CD4-positive, alpha-beta T cell treated with Interleukin-6 at 100 ng/mL for 8 hours (primary cell): ENCODE results near the gene ANKRD33.

Experiments used
- DNase-seq: peaks from one replicate; pipeline ENCODE4 v3.0.0-alpha.2; 2020; ENCODE audit warnings: mixed read lengths, low spot score

Gene ANKRD33

DNA sequence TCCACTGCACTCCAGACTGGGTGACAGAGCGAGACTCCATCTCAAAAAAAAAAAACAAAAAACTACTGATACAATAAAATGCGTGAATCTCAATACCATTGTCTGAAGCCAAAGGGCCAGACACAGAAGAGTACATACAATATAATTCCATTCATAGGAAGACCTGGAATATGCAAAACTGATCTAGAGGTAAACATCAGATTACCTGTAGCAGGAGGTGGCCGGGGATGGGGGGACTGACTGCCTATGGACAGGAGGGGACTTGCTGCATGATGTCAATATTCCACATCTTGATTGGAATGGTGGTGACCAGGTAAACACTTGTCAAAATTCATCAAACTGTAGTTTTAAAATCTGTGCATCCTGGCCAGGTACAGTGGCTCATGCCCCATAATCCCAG, 26.9 kb upstream of the ANKRD33 start:
- DNase-seq = no peak

DNA sequence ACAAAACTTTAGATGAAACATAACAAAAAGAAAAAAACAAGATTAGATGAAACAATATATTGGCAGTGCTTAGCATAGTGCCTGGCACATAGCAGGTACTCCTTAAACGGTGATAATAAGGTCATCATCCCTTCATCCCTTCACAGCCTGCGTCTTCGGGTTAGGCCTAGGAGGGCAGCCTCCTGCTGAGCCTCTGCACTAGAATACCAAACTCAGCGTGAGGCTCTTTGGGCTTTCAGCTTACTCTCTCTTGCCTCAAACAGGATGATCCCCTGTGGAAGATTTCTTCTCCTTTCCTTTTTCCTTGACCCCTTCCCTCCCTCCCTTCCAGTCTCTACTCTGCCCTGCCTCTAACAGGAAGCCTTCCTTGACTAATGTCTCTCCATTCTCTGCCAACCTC, 25.0 kb upstream of the ANKRD33 start:
- DNase-seq = no peak

DNA sequence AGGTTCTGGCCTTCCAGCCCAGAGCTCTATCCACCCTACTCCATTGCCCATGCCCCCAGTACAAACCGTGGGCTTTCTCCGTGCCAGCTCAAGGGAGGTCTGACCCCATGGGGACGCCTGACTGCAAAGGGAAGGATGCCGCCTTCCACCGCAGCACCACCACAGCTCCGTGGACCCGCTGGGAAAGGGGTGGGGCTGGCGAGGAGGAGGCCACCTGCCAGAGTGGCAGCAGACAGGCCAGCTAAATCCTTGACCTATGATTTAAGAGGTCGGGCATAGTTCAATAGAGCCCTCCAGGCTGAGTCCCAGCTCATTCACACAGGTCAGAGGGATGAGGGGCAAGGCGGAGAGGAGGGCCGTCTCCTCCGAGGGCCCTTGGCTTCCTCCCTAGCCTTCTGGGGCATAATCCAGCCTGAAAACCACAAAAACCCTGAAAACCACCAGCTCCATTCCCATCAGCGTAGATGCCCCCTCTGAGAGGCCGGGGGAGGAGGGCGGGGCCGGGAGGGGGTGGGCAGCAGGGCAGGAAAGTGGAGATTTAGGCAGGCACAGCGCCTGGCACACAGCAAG, 24.5 kb upstream of the ANKRD33 start:
- DNase-seq = no peak

DNA sequence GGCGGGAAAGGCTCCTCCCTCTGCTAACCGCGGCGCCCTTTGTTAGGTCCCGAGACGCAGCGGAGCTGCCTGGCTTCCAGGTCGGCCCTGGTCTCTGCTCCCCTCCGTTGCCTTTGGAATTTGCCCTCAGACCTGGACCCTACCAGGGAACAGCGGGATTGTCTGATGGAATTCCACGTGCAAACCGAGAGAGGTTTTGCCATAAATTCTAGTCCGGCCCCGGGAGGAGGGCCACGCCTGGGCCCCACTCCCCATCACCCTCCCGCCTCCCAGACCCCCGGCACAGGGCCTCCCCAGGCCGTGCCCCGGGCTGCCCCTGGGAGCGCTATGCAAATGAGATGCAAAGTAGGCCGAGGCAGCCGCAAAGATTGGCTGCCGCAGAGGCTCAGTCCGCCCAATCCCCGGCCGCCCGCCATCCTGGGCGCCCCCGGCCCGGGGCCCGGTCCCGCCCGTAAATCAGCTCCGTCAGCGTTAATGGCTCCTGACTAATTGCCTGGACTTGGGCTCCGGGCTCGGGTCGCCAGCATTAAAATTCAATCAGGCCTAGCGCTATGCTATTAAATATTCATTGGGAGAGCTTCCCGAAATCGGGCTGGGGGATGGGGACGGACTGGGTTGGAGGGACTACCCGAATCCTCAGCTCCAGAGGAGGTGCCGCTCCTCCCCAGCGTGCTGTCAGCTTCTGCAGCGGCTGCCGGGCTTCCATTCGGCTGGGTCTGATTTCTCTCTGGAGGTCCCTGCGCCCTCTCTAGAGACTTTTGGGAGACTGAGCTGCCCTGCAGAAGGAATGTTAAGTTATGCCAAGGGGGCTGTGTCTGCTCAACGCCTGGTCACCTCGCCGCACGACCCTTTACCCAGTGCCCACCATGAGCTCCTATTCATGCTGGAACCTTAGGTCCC, 23.7 kb upstream of the ANKRD33 start:
- no peak for DNase-seq

DNA sequence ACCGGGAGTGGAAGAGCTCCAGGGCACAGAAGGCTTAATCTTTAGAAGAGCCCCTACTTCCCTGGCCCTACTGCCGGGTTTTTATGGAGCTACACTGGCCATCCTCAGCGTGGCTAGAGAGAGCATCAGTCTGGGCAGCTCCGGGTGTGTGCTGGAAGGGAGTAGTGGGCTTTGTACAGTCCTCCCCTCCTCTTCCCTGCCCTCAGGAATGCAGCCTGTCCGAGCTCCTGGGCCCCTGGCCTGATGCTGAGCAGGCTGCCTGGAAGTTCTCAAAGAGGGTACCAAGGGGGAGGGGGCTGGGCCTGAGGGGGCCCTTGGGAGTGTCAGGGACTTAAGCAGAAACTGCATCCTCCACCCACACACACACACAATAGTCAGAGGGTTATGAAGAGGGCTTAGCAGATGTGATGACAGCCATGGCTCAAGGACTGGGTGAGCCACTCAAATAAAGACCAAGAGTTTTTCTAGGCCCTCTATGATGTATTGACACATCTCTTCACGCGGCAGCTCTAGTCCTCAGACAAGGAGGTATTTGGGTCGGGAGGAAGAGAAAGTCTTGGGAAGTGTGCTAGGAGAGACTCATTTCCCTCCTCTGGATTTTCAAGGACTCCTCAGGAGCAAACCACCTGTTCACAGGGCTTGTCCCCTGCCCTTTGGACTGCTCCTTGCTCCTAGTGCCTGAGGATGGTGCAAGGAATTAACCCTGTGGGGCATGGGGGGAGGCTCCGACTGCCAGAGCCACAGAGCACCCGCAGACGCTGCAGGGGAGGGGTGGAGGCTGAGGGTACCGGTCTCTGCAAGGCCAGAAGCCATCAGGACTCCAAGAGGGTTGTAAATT, 22.9 kb upstream of the ANKRD33 start:
- no peak for DNase-seq

DNA sequence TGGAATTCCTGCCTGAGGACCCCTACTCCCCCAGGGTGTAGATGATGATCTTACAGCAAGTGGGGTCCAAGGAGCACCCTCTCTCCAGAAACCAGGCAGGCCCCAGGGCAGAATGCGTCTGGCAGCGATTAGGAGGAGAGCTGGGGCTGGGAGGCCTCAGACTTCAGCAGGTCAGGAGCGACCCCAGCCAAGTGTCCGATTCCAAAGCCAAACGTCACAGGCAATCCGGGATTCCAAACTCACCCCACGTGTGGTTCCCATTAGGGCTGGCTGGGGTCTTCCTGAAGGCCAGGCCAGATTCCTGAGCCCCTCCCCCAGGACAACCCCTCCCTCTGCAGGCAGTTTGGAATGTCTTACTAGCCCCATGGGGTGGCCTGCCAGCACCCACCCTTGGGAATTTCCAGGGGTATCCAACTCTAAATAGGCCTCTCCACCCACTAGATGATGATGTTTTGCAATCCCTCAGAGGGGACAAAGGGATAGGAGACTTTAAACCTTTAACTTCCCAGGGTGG, 22.1 kb upstream of the ANKRD33 start:
- DNase-seq = no peak

DNA sequence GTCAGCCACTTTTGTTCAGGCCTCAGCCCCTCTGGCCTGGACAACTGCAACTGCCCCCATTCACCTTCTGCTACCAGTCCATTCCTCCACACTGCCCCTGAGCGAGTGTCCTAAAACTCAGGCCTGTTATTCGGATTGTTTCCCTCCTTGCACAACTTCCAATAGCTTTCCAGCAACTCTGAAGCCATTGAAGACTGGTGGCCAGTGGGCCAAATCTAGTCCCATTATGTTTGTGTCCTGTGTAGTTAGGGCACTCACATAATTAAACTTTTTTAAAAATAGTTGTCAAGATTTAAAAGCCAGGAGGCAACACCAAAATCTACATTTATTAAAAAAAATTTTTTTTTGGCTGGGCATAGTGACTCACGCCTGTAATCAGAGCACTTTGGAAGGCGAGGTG, 21.6 kb upstream of the ANKRD33 start:
- DNase-seq = no peak

DNA sequence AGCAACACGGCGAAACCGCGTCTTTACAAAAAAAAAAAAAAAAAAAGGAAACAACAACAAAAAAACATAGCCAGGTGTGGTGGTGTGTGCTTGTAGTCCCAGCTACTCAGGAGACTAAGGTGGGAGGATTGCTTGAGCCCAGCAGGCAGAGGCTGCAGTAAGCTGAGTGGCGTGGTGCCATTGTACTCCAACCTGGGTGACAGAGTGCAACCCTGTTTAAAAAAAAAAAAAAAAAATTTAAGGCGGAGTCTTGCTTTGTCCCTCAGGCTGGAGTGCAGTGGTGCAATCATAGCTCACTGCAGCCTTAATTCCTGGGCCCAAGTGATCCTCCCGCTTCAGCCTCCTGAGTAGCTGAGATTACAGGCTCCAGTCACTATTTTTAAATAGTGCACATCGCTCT, 21.1 kb upstream of the ANKRD33 start:
- no peak for DNase-seq

DNA sequence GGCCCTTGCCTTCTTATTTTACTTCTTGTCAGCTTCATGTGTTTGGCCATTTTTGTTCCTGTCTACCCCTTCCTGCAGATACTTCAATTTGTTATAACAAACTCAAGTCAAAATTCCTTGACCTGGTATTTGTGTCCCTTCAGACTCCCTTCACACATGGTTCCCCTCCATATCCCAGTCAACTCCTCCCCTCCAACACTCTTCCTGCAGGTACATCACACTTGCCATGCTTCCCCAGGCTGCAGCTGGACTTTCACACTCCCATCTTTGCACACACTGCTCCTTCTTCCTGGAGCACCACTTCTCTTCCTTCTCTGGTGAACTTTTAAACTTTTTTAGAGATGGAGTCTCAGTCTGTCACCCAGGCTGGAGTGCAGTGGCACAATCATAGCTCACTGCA, 20.5 kb upstream of the ANKRD33 start:
- no peak for DNase-seq

DNA sequence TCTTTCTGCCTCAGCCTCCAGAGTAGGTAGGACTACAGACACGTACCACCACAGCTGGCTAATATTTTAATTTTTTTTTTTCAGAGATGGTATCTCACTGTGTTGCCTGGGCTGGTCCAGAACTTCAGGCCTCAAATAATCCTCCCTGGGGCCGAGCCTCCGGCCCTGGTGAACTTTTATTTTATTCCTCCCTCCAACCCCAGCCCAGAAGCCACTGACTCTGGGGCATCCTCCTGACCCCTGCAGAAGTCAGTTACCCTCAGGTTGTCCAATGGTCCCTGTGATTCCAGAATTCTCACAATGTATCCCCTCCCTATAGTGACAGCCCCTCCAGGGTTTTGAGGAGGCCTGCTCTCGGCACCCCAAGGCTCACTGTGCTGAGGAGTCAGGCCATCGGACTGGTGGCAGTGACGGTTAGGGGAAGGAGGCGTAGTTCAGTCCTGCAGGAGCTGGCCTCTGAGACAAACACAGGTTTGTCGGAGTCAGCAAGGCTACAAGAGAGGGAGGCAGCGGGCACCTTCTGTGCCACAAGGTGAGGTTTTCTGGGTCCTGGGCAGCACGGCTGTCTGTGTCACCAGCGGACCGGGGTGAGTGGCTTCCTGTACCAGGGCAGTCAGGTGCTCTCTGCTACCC, 20.0 kb upstream of the ANKRD33 start:
- no peak for DNase-seq

DNA sequence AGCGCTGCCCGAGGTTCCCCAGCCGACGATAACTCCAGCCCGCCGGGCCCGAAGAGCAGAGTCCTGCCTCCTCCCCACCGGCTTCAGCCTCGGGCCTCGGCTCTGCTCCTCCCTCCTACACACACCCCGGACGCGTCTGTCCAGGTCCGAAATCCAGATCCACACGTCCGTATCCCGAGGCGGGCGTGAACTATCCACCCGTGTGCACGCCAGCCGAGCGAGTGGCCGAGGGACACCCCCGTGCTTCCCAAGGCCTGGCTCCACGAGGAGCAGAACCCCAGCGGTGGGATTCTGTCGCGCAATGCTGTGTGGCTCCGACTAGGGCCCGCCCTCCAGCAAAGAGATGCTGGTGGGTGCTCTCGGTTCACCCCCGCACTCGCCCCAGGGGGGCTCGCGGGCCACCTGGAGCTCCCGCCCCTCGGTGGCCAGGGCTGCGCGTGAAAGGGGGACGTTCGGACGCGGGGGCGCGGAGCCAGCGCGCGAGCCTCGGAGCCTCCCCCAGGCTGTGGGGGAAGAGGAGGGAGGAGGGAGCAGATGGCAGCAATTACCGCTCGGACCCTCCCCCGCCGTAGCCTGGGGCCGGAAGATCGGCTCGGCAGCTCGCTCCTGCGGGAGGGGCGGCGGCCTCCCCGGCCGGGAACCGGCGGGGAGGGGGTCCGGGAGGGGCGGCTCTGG, 18.9 kb upstream of the ANKRD33 start:
- no peak for DNase-seq

DNA sequence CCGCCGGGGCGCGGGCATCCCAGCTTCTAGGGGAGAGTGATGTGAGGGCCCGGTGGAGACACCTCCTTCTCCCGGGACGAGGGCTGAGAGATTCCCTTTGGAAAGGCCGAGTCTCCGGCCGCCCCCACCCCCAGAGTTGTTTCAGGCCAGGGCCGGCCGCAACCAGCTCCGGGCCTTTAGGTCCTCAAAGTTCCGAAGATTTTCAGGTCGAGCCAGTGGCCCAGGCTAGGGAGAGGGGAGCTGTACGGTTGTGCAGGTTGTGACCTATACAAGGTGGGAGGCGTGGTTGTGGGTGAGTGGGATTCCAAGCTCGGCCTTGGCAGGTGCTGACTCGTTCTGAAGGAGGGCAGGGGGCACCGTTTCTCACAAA, 18.4 kb upstream of the ANKRD33 start:
- DNase-seq = no peak

DNA sequence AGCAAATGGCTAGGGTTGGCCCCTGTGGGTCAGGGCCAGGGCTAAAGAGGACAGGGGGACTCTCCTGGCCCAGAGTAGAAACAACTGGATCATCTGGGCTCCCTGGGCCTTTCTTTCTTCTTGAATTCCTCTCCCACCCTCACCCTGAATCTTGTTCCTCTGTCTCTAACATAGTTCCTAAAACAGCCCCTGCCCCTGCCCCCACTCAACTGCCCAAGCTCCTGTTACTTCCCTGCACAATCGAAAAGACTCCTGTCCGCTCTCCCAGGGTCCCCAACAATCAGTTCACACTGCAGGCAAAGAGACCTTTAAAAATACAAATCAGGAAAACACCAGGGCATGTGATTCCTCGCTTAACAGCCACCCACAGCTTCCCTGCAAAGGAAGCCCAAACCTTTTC, 18.0 kb upstream of the ANKRD33 start:
- DNase-seq = no peak

DNA sequence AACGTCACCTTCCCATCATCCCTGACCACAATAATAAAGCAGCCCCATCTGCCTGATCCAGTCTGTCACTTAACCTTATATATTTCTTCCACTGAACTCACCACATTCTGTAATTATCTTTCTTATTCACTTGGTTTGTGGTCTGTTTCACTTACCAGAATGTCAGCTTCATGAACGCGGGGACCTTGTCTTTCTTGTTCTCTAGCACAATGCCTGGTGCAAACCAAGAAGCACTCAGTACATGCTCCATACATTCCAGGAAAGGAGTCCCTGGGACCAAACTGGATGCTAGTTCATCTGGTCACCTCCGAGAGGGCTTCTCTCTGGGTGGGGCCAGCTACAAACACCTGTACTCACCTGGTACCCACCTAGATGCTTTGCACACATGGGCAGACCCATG, 17.4 kb upstream of the ANKRD33 start:
- DNase-seq = no peak

DNA sequence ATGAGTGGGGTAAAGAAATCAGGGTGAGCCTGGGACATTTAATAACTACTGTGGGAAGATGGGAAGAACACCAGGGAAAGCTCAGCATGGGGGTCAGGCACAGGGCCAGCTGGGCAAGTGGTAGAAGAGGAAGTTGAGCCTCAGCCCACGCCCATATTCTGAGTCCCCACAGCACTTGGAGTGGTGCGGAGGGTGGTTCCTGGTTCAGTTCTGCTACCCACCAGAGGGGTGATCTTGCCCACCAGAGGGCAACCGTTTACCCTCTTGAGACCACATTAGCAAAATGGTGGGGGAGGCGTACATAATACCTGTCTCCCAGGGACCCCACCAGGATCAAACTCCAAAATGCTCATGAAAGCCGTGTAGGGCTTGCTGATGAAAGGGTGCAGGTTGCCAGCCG, 16.8 kb upstream of the ANKRD33 start:
- no peak for DNase-seq

DNA sequence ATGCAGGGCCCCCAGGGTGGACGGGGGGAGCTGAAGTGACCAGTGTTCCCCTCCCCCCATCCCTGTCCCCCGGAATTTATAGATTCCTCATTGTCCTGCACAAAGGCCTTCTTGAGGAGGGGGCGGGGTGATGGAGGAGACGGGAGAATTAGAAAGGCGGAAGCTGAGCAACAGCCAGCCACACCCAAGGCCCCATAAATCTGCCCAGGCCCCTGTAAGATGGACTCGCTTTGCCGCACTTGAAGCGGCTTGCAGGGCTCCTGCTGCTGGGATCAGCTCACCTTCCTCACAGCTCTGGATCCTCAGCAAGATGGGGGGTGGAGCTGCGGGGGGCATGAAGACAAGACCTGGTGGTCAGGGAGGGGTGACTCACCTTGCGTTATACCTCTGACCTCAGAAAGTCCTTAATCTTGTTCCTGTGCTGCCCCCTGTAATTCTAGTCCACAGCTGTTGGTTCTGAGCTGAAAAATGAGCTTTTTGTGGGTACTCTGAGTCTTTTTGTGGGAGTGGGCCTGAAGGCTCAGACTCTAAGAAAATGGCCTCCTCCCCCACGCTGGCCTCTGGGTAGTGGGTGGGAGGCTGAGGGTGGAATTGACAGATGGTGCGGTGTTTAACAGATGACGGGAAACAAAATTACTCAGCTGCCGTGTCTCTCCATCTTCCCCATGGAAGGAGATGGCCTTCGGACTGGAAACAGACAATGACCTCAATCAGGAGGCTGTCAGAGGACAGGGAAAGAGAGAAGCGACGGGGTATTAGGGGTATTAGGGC, 15.8 kb upstream of the ANKRD33 start:
- no peak for DNase-seq

DNA sequence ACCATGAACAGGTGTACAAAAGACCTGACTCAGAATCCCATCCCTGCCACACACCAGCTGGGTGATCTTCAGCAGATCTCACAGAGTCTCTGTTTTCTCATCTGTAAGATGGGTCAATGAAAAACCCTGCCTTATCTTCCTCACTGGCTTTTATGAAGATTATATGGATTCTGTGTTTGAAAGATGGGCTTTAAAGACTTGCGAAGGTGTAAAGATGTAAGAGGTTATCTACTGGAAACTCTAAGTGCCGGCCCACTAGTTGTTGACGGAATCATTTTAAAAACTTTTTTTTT, 15.3 kb upstream of the ANKRD33 start:
- DNase-seq = no peak

DNA sequence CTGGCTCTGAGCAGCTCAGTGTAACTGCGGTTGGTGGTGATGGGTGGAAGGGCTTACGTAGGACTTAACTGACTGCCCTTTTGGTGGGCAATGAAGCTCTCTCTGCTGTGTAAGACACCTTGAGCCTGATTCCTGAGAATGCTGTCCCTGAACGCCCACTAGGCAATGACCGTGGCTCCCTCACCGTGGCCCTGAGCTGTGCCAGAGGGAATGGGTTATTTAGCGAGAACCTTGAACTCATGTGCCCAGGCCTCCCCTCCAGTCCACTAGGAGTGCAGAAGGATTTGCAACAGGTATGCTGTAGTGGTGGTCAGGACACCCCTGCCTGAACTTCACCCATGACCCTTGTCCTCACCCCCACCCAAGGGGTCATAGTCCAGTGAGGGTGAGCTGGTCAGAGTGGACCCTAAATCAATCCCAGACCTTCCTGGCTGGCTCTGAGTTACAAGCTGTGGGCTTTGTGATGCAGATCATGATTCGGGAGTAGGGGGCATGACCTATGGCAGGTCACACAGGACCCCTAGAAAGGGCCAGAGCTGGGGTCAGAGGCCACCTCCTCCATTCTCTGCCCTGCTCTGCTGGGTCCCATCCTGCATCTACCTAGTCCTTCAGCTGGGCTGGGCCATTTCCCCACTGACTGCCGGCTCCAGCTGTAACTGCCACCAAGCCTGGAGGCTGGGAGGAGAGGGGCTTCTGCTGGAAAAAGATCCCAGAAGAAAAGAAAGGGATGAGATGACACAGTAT, 14.5 kb upstream of the ANKRD33 start:
- no peak for DNase-seq

DNA sequence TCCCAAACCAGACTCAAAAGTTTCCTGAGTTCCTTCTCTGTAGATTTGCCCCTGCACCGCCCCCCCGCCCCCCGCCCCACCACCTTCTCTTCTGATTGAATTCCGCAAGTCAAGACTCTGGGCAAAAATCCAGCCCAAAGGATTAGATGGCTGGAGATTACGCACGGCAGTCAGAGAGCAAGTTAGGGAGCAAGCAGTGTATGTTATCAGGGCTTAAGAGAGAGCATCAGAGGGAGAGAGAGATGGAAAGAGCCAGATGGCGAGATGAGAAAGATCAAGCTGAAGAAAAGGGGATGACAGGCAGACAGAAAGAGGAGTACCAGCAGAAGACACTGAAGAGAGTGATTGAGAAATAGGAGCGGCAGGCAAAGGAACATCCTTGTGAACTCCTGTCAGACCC, 13.9 kb upstream of the ANKRD33 start:
- no peak for DNase-seq

DNA sequence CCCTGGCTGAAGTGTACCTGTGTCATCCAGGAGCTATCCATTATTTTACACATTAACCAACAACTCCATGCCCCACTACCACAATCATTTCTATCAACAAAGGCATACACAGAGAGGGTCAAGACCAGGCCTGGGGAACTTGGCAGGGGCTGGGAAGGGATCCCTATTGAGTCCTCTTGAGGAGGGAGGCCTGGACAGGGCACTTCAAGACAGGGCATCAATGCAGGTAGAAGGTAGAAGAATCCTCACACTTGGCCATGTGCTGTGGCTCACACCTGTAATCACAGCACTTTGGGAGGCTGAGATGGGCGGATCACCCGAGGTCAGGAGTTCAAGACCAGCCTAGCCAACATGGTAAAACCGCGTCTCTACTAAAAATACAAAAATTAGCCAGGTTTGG, 13.4 kb upstream of the ANKRD33 start:
- DNase-seq = no peak

DNA sequence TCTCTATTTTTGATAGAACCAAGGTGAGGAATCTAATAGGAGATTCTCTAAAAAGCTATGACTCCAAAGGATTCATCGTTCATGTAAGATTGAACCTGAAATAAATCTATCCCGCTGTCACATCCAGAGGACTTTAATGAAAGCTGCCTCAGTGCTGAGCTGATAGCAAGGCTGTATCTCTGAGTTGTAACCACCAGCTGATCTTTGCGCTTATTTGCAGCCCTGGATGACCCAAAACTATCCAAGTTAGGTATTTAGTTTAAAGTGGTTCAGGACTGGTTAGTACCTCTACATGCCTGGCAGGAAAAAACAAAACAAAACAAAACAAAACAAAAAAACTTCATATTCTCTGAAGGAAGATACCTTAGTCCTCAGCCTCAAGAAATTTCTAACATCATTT, 8.8 kb upstream of the ANKRD33 start:
- no peak for DNase-seq
